Suprapubic skin (tissue), 4 donors: ENCODE measurements around the gene CCDC92B.

Experiments
- POLR2A ChIP-seq, 2 donors: fragments of 450-650 bp; IDR thresholded peaks; one replicate each; pipeline ENCODE4 v1.6.1; 2017; ENCODE audit warnings: antibody characterized with exemption in 2 of 2, mild to moderate bottlenecking in 2 of 2, moderate library complexity in 2 of 2
- POLR2AphosphoS5 ChIP-seq, 3 donors: sonication (generic); formaldehyde crosslinking; IDR thresholded peaks; one replicate each; pipeline ENCODE4 v1.6.1; 2017; ENCODE audit warnings: antibody characterized with exemption in 3 of 3
- TF ChIP-seq, protein P1 (sequence below), 2 donors: fragments of 200-600 bp in 1 of 2; fragments of 450-650 bp in 1 of 2; sonication (generic) in 1 of 2; IDR thresholded peaks; one replicate each; pipeline ENCODE4 v1.5.1; 2016 to 2019; ENCODE audit warnings: antibody characterized with exemption in 2 of 2, mild to moderate bottlenecking in 1 of 2, moderate library complexity in 1 of 2

DNA sequence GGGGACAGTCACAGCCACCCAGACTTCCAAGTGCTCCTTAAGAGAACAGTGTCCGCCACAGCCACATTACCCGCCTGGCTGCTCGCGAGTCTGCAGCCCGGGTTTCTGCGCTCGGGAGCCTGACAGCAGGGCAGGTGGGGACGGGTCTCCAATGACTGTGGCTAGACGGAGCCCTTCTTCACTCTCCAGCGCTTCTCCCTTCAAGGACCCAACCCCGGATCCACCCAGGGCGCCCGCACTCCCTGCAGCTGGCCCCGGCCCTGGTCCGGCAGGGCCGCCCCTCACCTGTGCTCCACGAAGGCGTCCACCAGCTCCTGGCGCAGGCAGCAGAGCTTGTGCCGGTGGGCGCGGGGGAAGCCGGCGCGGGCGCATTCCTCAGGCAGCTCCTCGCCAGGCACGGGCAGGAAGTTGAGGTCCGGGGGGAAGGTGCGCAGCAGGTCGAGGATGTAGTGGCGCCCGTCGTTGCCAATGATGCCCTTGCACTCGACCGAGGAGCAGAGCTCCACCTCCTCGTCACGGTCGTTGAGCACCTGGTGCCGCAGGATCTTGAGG is 51.8 kb downstream of the CCDC92B start:
- TF ChIP-seq, protein P1, sequence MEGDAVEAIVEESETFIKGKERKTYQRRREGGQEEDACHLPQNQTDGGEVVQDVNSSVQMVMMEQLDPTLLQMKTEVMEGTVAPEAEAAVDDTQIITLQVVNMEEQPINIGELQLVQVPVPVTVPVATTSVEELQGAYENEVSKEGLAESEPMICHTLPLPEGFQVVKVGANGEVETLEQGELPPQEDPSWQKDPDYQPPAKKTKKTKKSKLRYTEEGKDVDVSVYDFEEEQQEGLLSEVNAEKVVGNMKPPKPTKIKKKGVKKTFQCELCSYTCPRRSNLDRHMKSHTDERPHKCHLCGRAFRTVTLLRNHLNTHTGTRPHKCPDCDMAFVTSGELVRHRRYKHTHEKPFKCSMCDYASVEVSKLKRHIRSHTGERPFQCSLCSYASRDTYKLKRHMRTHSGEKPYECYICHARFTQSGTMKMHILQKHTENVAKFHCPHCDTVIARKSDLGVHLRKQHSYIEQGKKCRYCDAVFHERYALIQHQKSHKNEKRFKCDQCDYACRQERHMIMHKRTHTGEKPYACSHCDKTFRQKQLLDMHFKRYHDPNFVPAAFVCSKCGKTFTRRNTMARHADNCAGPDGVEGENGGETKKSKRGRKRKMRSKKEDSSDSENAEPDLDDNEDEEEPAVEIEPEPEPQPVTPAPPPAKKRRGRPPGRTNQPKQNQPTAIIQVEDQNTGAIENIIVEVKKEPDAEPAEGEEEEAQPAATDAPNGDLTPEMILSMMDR (IDR thresholded peaks at IDR 0.05): no peak
- TF ChIP-seq POLR2AphosphoS5 (IDR thresholded peaks at IDR 0.05): no peak
- TF ChIP-seq POLR2A (IDR thresholded peaks at IDR 0.05): no peak
